Anterior cingulate cortex (tissue), 58 donors: ENCODE measurements around the gene IRAK2.
"Not testable (repeated sequence)": the region's sequence is repeated elsewhere in the genome, so short reads cannot be mapped to it uniquely, and the experiment has no call there.

Experiments used
- DNase-seq, 58 donors: peaks; one replicate each; lab custom pipeline; 2025; lab: John Stamatoyannopoulos, UW

The IRAK2 gene

GRCh38 chr3:10164546-10165393 lies at the start of gene IRAK2:
Gene IRAK2 (plus strand): TSS chr3:10164919. CDS start chr3:10164955, 36 bp downstream.
- DNase-seq = peak in 51 of 58 donors; percentile 9 to 79 (median 52)

GRCh38 chr3:10115326-10116137 lies 49.2 kb upstream of the IRAK2 start, which contains the start of gene BRK1:
Gene BRK1 (plus strand): TSS chr3:10115675. CDS start chr3:10115702, 27 bp downstream.
- DNase-seq = peak; percentile 11 to 96 (median 90)

GRCh38 chr3:10116138-10116460 lies 48.6 kb upstream of the IRAK2 start:
- DNase-seq = no peak

- no peak for DNase-seq
Observed at GRCh38 chr3:10116928-10117327, 47.8 kb upstream of the IRAK2 start.

GRCh38 chr3:10119376-10119775 lies 45.3 kb upstream of the IRAK2 start:
- no peak for DNase-seq

- no peak for DNase-seq
Observed at GRCh38 chr3:10121064-10121463, 43.7 kb upstream of the IRAK2 start.

- peak in 1 of 58 donors; percentile 21 for DNase-seq
Observed at GRCh38 chr3:10122724-10123123, 42.0 kb upstream of the IRAK2 start.

GRCh38 chr3:10135872-10136271 lies 28.8 kb upstream of the IRAK2 start:
- DNase-seq = not testable (repeated sequence)

GRCh38 chr3:10136426-10137005 lies 28.2 kb upstream of the IRAK2 start:
- no peak for DNase-seq

- DNase-seq = no peak
Observed at GRCh38 chr3:10137178-10137577, 27.5 kb upstream of the IRAK2 start.

GRCh38 chr3:10140996-10141546 lies 23.6 kb upstream of the IRAK2 start:
- peak in 1 of 58 donors; percentile 27 for DNase-seq

GRCh38 chr3:10142707-10143560 lies 21.8 kb upstream of the IRAK2 start:
- DNase-seq = no peak

GRCh38 chr3:10145685-10146084 lies 19.0 kb upstream of the IRAK2 start:
- no peak for DNase-seq

GRCh38 chr3:10149226-10149625 lies 15.5 kb upstream of the IRAK2 start:
- no peak for DNase-seq

- DNase-seq = no peak
Observed at GRCh38 chr3:10150987-10151386, 13.7 kb upstream of the IRAK2 start.

- no peak for DNase-seq
Observed at GRCh38 chr3:10154335-10155122, 10.2 kb upstream of the IRAK2 start.

GRCh38 chr3:10155123-10155472 lies 9.6 kb upstream of the IRAK2 start:
- no peak for DNase-seq

- DNase-seq = no peak
Observed at GRCh38 chr3:10155658-10156057, 9.1 kb upstream of the IRAK2 start.

GRCh38 chr3:10157031-10157430 lies 7.7 kb upstream of the IRAK2 start:
- DNase-seq = no peak
